ENCODE measurements around the gene AKAP8. TPM values are rescaled to one million over a fixed set of nuclear protein-coding genes. Genes with fewer than 3 reads are reported as not detected.

The AKAP8 gene
- total and polyA plus RNA-seq, 4 donors: 7.5 to 12.4 (median 9.8) TPM

DNA sequence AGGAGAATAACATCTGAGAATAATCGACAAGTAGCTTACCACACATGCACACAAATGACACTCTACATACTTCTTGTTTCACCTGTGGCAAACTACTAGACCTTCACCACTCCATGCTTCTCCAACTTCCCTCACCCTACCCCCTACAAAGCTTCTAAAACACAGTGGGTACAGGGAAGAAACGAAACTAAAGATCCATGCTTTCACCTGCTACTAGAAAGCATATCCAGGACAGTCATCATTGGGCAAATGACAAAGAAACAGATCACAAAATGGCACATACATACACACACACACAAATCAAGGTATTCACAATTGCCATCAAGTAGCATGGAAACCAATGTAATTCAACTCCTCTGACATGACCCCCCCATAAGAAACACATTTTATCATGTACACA lies 57.8 kb downstream of the AKAP8 start:
- Histone ChIP-seq H3K9ac (ENCODE audit: low read depth in 1 of 2, low read length in 2 of 2) (no peak overlapping the region), H3K36me3 (ENCODE audit: control insufficient read depth in 4 of 4, insufficient read depth in 3 of 4, low read depth in 1 of 4, low read length in 3 of 4) (no peaks in the 10 kb centered on the region), H3K4me1 (ENCODE audit: control insufficient read depth in 4 of 4, insufficient read depth in 4 of 4, low read length in 3 of 4) (peaks cover 21 to 76% (median 58%) of the 10 kb centered on the region in 4 donors), H3K4me3 (ENCODE audit: low read depth in 1 of 3, low read length in 3 of 3) (no peak overlapping the region), H3K27me3 (ENCODE audit: control insufficient read depth in 4 of 4, insufficient read depth in 4 of 4, low read length in 3 of 4) (no peaks in the 10 kb centered on the region), H3K27ac (ENCODE audit: low read depth in 1 of 2, low read length in 2 of 2) (no peak overlapping the region), H3K9me3 (ENCODE audit: control insufficient read depth in 4 of 4, low read length in 3 of 4) (no peaks in the 10 kb centered on the region)
- DNase-seq (ENCODE audit: low spot score): no peak
- 74% methylated on average over 2 of the region's 2 CpGs for WGBS
- TF ChIP-seq, protein P1, sequence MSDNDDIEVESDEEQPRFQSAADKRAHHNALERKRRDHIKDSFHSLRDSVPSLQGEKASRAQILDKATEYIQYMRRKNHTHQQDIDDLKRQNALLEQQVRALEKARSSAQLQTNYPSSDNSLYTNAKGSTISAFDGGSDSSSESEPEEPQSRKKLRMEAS (IDR thresholded peaks at IDR 0.05): no peak
- no peak for TF ChIP-seq CTCF (IDR thresholded peaks at IDR 0.05; ENCODE audit: low read depth, low read length, missing input control)
- TF ChIP-seq SP1 (IDR thresholded peaks at IDR 0.05): no peak
- TF ChIP-seq YY1 (IDR thresholded peaks at IDR 0.05): no peak
- no peak for TF ChIP-seq RXRA (IDR thresholded peaks at IDR 0.05)
- TF ChIP-seq REST (IDR thresholded peaks at IDR 0.05): no peak
- no peak for TF ChIP-seq HNF4G (IDR thresholded peaks at IDR 0.05)
- no peak for TF ChIP-seq HNF4A (conservative IDR thresholded peaks at IDR 0.05)
- TF ChIP-seq JUND (IDR thresholded peaks at IDR 0.05): no peak
- no peak for TF ChIP-seq FOXA1 (IDR thresholded peaks at IDR 0.05)
- TF ChIP-seq, protein P2, sequence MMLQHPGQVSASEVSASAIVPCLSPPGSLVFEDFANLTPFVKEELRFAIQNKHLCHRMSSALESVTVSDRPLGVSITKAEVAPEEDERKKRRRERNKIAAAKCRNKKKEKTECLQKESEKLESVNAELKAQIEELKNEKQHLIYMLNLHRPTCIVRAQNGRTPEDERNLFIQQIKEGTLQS (IDR thresholded peaks at IDR 0.05): no peak
- TF ChIP-seq EGR1 (IDR thresholded peaks at IDR 0.05; ENCODE audit: low read depth in 2 of 2): no peak
- TF ChIP-seq FOXA2 (IDR thresholded peaks at IDR 0.05): no peak
- TF ChIP-seq, protein P3, sequence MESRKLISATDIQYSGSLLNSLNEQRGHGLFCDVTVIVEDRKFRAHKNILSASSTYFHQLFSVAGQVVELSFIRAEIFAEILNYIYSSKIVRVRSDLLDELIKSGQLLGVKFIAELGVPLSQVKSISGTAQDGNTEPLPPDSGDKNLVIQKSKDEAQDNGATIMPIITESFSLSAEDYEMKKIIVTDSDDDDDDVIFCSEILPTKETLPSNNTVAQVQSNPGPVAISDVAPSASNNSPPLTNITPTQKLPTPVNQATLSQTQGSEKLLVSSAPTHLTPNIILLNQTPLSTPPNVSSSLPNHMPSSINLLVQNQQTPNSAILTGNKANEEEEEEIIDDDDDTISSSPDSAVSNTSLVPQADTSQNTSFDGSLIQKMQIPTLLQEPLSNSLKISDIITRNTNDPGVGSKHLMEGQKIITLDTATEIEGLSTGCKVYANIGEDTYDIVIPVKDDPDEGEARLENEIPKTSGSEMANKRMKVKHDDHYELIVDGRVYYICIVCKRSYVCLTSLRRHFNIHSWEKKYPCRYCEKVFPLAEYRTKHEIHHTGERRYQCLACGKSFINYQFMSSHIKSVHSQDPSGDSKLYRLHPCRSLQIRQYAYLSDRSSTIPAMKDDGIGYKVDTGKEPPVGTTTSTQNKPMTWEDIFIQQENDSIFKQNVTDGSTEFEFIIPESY (IDR thresholded peaks at IDR 0.05): no peak
- no peak for TF ChIP-seq RAD21 (IDR thresholded peaks at IDR 0.05)
- no peak for TF ChIP-seq NR2F2 (IDR thresholded peaks at IDR 0.05)
- TF ChIP-seq TAF1 (conservative IDR thresholded peaks at IDR 0.05): no peak

GRCh38 chr19:15320116-15320515 lies 59.5 kb downstream of the AKAP8 start:
- TF ChIP-seq, protein P3 (IDR thresholded peaks at IDR 0.05): no peak
- no peak for TF ChIP-seq SP1 (IDR thresholded peaks at IDR 0.05)
- no peak for TF ChIP-seq HNF4G (IDR thresholded peaks at IDR 0.05)
- TF ChIP-seq, protein P1 (IDR thresholded peaks at IDR 0.05): no peak
- TF ChIP-seq, protein P2 (IDR thresholded peaks at IDR 0.05): no peak
- no peak for TF ChIP-seq YY1 (IDR thresholded peaks at IDR 0.05)
- Histone ChIP-seq H3K4me1 (ENCODE audit: control insufficient read depth in 4 of 4, insufficient read depth in 4 of 4, low read length in 3 of 4) (peaks cover 19 to 69% (median 51%) of the 10 kb centered on the region in 4 donors), H3K4me3 (ENCODE audit: low read depth in 1 of 3, low read length in 3 of 3) (no peak overlapping the region), H3K27me3 (ENCODE audit: control insufficient read depth in 4 of 4, insufficient read depth in 4 of 4, low read length in 3 of 4) (no peaks in the 10 kb centered on the region), H3K27ac (ENCODE audit: low read depth in 1 of 2, low read length in 2 of 2) (no peak overlapping the region), H3K9me3 (ENCODE audit: control insufficient read depth in 4 of 4, low read length in 3 of 4) (no peaks in the 10 kb centered on the region), H3K9ac (ENCODE audit: low read depth in 1 of 2, low read length in 2 of 2) (no peak overlapping the region), H3K36me3 (ENCODE audit: control insufficient read depth in 4 of 4, insufficient read depth in 3 of 4, low read depth in 1 of 4, low read length in 3 of 4) (no peaks in the 10 kb centered on the region)
- WGBS: 79% methylated on average over 4 of the region's 4 CpGs
- DNase-seq (ENCODE audit: low spot score): no peak

All from liver (tissue), 9 donors.